HepG2 (cell line): ENCODE measurements around the gene IGFLR1. TPM values are rescaled to one million over a fixed set of nuclear protein-coding genes. Genes with fewer than 3 reads are reported as not detected.

ENCODE experiments used
- ARID4A ChIP-seq: sonication (generic); formaldehyde crosslinking; IDR thresholded peaks from 2 replicates; pipeline ENCODE4 v1.5.0; 2020; ENCODE audit warnings: mild to moderate bottlenecking, missing genetic modification reagents, borderline replicate concordance
- KDM2A ChIP-seq: sonication (generic); formaldehyde crosslinking; IDR thresholded peaks from 2 replicates; pipeline ENCODE4 v1.4.0; 2020; ENCODE audit warnings: low read depth, missing genetic modification reagents, borderline replicate concordance
- KDM5B ChIP-seq: sonication (generic); formaldehyde crosslinking; IDR thresholded peaks from 2 replicates; pipeline ENCODE4 v1.4.0; 2020; ENCODE audit warnings: missing genetic modification reagents, mild to moderate bottlenecking, borderline replicate concordance
- TEAD3 ChIP-seq: optimal IDR thresholded peaks from 2 replicates; pipeline ENCODE3; 2016; ENCODE audit warnings: borderline replicate concordance
- ZNF143 ChIP-seq: sonication (generic); formaldehyde crosslinking; IDR thresholded peaks from 2 replicates; pipeline ENCODE4 v1.4.0; 2020; ENCODE audit warnings: missing genetic modification reagents
- ZNF263 ChIP-seq: sonication (generic); formaldehyde crosslinking; IDR thresholded peaks from 2 replicates; pipeline ENCODE4 v1.4.0; 2020; ENCODE audit warnings: missing genetic modification reagents
- polyA plus RNA-seq, 8 experiments: library from polyadenylated mRNA; depleted of rRNA in 3 of 8; stranded (reverse) in 7 of 8; unstranded in 1 of 8; fragments of >200 nt; fragmentation: Illumina TruSeq in 4 of 8; extraction: Trizol in 4 of 8; gene quantifications; 2 replicates each; pipeline versions ENCODE4 v1.2.1 to v1.2.3, GENCODE V29; 2011 to 2016; ENCODE audit warnings: low read depth in 4 of 8, missing spikeins in 1 of 8, mixed read lengths in 1 of 8; ENCODE audit not compliant: insufficient read depth in 1 of 8
- total RNA-seq, 5 experiments: library from RNA; depleted of rRNA; stranded (reverse); fragments of >200 nt; fragmentation: Illumina TruSeq; extraction: Trizol; gene quantifications; 2 replicates each; pipeline ENCODE4 v1.2.3, GENCODE V29; 2016; ENCODE audit warnings: low read depth in 1 of 5
- TF ChIP-seq, protein P1 (sequence below): sonication (generic); formaldehyde crosslinking; IDR thresholded peaks from 2 replicates; pipeline ENCODE4 v1.5.1; 2020; ENCODE audit warnings: mild to moderate bottlenecking, missing genetic modification reagents, moderate library complexity
- TF ChIP-seq, protein P2 (sequence below), 2 experiments: sonication (generic) in 1 of 2; formaldehyde crosslinking in 1 of 2; IDR thresholded peaks; 2 replicates each; pipeline versions ENCODE4 v1.4.0 to v1.6.1; 2018 to 2020; ENCODE audit warnings: missing genetic modification reagents in 2 of 2, borderline replicate concordance in 1 of 2, low read depth in 1 of 2, mild to moderate bottlenecking in 1 of 2, missing biosample characterization in 1 of 2
- TF ChIP-seq, protein P3 (sequence below): sonication (generic); formaldehyde crosslinking; IDR thresholded peaks from 2 replicates; pipeline ENCODE4 v1.4.0; 2020; ENCODE audit warnings: low read depth, missing genetic modification reagents
- TF ChIP-seq, protein P4 (sequence below): sonication (generic); formaldehyde crosslinking; IDR thresholded peaks from 2 replicates; pipeline ENCODE4 v1.5.1; 2020; ENCODE audit warnings: missing genetic modification reagents, mild to moderate bottlenecking, borderline replicate concordance

The IGFLR1 gene
- total and polyA plus RNA-seq, 2 of the 13 experiments (the other 11 are each of a cell fraction or from before 2014, with no cell fraction given) = 5.4 to 8.9 TPM

- TF ChIP-seq, protein P1, sequence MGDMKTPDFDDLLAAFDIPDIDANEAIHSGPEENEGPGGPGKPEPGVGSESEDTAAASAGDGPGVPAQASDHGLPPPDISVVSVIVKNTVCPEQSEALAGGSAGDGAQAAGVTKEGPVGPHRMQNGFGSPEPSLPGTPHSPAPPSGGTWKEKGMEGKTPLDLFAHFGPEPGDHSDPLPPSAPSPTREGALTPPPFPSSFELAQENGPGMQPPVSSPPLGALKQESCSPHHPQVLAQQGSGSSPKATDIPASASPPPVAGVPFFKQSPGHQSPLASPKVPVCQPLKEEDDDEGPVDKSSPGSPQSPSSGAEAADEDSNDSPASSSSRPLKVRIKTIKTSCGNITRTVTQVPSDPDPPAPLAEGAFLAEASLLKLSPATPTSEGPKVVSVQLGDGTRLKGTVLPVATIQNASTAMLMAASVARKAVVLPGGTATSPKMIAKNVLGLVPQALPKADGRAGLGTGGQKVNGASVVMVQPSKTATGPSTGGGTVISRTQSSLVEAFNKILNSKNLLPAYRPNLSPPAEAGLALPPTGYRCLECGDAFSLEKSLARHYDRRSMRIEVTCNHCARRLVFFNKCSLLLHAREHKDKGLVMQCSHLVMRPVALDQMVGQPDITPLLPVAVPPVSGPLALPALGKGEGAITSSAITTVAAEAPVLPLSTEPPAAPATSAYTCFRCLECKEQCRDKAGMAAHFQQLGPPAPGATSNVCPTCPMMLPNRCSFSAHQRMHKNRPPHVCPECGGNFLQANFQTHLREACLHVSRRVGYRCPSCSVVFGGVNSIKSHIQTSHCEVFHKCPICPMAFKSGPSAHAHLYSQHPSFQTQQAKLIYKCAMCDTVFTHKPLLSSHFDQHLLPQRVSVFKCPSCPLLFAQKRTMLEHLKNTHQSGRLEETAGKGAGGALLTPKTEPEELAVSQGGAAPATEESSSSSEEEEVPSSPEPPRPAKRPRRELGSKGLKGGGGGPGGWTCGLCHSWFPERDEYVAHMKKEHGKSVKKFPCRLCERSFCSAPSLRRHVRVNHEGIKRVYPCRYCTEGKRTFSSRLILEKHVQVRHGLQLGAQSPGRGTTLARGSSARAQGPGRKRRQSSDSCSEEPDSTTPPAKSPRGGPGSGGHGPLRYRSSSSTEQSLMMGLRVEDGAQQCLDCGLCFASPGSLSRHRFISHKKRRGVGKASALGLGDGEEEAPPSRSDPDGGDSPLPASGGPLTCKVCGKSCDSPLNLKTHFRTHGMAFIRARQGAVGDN (CRISPR knock-in tag) = peak; percentile 51
- TF ChIP-seq ARID4A (CRISPR knock-in tag) = peak; percentile 63
- TF ChIP-seq KDM2A (CRISPR knock-in tag) = 0 out of 2 replicates have a peak, but pooled peaks have one; percentile 20
- TF ChIP-seq ZNF143 (CRISPR knock-in tag) = peak; percentile 57; the same call in 1 of the 2 replicates
- TF ChIP-seq, protein P2, sequence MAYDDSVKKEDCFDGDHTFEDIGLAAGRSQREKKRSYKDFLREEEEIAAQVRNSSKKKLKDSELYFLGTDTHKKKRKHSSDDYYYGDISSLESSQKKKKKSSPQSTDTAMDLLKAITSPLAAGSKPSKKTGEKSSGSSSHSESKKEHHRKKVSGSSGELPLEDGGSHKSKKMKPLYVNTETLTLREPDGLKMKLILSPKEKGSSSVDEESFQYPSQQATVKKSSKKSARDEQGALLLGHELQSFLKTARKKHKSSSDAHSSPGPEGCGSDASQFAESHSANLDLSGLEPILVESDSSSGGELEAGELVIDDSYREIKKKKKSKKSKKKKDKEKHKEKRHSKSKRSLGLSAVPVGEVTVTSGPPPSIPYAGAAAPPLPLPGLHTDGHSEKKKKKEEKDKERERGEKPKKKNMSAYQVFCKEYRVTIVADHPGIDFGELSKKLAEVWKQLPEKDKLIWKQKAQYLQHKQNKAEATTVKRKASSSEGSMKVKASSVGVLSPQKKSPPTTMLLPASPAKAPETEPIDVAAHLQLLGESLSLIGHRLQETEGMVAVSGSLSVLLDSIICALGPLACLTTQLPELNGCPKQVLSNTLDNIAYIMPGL (CRISPR knock-in tag; IDR thresholded peaks at IDR 0.05; ENCODE audit: borderline replicate concordance in 1 of 2, low read depth in 1 of 2) = 0 out of 4 replicates have a peak, but pooled peaks of 1 of the 2 experiments have one; percentile 29
- TF ChIP-seq KDM5B (CRISPR knock-in tag) = peak; percentile 38; the same call in 1 of the 2 replicates
- TF ChIP-seq, protein P3, sequence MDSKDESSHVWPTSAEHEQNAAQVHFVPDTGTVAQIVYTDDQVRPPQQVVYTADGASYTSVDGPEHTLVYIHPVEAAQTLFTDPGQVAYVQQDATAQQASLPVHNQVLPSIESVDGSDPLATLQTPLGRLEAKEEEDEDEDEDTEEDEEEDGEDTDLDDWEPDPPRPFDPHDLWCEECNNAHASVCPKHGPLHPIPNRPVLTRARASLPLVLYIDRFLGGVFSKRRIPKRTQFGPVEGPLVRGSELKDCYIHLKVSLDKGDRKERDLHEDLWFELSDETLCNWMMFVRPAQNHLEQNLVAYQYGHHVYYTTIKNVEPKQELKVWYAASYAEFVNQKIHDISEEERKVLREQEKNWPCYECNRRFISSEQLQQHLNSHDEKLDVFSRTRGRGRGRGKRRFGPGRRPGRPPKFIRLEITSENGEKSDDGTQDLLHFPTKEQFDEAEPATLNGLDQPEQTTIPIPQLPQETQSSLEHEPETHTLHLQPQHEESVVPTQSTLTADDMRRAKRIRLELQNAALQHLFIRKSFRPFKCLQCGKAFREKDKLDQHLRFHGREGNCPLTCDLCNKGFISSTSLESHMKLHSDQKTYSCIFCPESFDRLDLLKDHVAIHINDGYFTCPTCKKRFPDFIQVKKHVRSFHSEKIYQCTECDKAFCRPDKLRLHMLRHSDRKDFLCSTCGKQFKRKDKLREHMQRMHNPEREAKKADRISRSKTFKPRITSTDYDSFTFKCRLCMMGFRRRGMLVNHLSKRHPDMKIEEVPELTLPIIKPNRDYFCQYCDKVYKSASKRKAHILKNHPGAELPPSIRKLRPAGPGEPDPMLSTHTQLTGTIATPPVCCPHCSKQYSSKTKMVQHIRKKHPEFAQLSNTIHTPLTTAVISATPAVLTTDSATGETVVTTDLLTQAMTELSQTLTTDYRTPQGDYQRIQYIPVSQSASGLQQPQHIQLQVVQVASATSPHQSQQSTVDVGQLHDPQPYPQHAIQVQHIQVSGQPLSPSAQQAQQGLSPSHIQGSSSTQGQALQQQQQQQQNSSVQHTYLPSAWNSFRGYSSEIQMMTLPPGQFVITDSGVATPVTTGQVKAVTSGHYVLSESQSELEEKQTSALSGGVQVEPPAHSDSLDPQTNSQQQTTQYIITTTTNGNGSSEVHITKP (CRISPR knock-in tag) = 0 out of 2 replicates have a peak, but pooled peaks have one; percentile 27
- TF ChIP-seq ZNF263 (CRISPR knock-in tag) = peak; percentile 37; the same call in 1 of the 2 replicates
- peak; percentile 7 for TF ChIP-seq TEAD3 (CRISPR knock-in tag)
- TF ChIP-seq, protein P4, sequence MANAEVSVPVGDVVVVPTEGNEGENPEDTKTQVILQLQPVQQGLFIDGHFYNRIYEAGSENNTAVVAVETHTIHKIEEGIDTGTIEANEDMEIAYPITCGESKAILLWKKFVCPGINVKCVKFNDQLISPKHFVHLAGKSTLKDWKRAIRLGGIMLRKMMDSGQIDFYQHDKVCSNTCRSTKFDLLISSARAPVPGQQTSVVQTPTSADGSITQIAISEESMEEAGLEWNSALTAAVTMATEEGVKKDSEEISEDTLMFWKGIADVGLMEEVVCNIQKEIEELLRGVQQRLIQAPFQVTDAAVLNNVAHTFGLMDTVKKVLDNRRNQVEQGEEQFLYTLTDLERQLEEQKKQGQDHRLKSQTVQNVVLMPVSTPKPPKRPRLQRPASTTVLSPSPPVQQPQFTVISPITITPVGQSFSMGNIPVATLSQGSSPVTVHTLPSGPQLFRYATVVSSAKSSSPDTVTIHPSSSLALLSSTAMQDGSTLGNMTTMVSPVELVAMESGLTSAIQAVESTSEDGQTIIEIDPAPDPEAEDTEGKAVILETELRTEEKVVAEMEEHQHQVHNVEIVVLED (CRISPR knock-in tag) = peak; percentile 28; the same call in 1 of the 2 replicates
Measured at GRCh38 chr19:35719402-35720162, 22.7 kb downstream of the IGFLR1 start (continued).
